G401.6 (cell line): Measurements from ENCODE around the gene BPIFB3.

Source experiments
- FAIRE-seq: peaks from 2 replicates; lab custom pipeline; 2012; peaks lifted over from hg19 to GRCh38; lab: Jason Lieb, UNC

BPIFB3 gene

GRCh38 chr20:33015700-33016580 lies 37.8 kb upstream of the BPIFB3 start:
- no peak for FAIRE-seq

- FAIRE-seq: no peak
Measured at GRCh38 chr20:33016581-33017109, 37.1 kb upstream of the BPIFB3 start.

GRCh38 chr20:33017542-33017941 lies 36.2 kb upstream of the BPIFB3 start:
- FAIRE-seq: no peak

- FAIRE-seq: no peak
Measured at GRCh38 chr20:33018169-33018931, 35.4 kb upstream of the BPIFB3 start.

- FAIRE-seq: no peak
Measured at GRCh38 chr20:33019465-33020277, 34.0 kb upstream of the BPIFB3 start.

GRCh38 chr20:33020278-33021161 lies 33.2 kb upstream of the BPIFB3 start:
- FAIRE-seq: no peak

- FAIRE-seq: no peak
Measured at GRCh38 chr20:33021879-33022278, 31.8 kb upstream of the BPIFB3 start.

GRCh38 chr20:33022289-33022688 lies 31.4 kb upstream of the BPIFB3 start:
- no peak for FAIRE-seq

- no peak for FAIRE-seq
Measured at GRCh38 chr20:33022694-33023438, 30.8 kb upstream of the BPIFB3 start.

GRCh38 chr20:33023439-33024242 lies 30.1 kb upstream of the BPIFB3 start:
- FAIRE-seq: no peak

GRCh38 chr20:33024243-33024560 lies 29.5 kb upstream of the BPIFB3 start:
- FAIRE-seq: no peak

GRCh38 chr20:33024609-33025317 lies 28.9 kb upstream of the BPIFB3 start:
- no peak for FAIRE-seq

GRCh38 chr20:33025318-33025876 lies 28.3 kb upstream of the BPIFB3 start:
- no peak for FAIRE-seq

- FAIRE-seq: no peak
Measured at GRCh38 chr20:33026072-33026778, 27.5 kb upstream of the BPIFB3 start.

- no peak for FAIRE-seq
Measured at GRCh38 chr20:33026779-33027759, 26.6 kb upstream of the BPIFB3 start.

GRCh38 chr20:33027769-33028751 lies 25.6 kb upstream of the BPIFB3 start:
- no peak for FAIRE-seq
